ENCODE results near the gene KRTAP10-8. TPM values are rescaled to one million over a fixed set of nuclear protein-coding genes. Genes with fewer than 3 reads are reported as not detected.
"Not testable (repeated sequence)": the region's sequence is repeated elsewhere in the genome, so short reads cannot be mapped to it uniquely, and the experiment has no call there.

Gene KRTAP10-8
- total RNA-seq, 2 donors from 2014 or later, result not detected

GRCh38 chr21:44654576-44655175 is 42.8 kb downstream of the KRTAP10-8 start, which contains the start of gene KRTAP12-4:
Gene KRTAP12-4 (minus strand): TSS chr21:44654659. CDS start chr21:44654614, 45 bp downstream.
- DNase-seq (no peak), ATAC-seq (no peak)
- H3K9me3 ChIP-seq (ENCODE audit: control insufficient read depth, low read length, poor library complexity, severe bottlenecking), result peaks cover 4% of the 10 kb centered on the region
- Mint-ChIP-seq H3K4me3 (peak within 1 kb of the TSS; percentile 63), H3K4me1 (peaks cover 44% of the 10 kb centered on the region), H3K36me3 (ENCODE audit: low read depth) (no peaks in the 10 kb centered on the region), H3K27ac (peak within 1 kb of the TSS; percentile 96), H3K27me3 (no peaks in the 10 kb centered on the region)

GRCh38 chr21:44656868-44657267 is 45.0 kb downstream of the KRTAP10-8 start:
- no peak for ATAC-seq
- peaks cover 4% of the 10 kb centered on the region for H3K9me3 ChIP-seq (ENCODE audit: control insufficient read depth, low read length, poor library complexity, severe bottlenecking)
- Mint-ChIP-seq H3K27me3 (no peaks in the 10 kb centered on the region), H3K27ac (peak overlapping the region; percentile 96), H3K36me3 (ENCODE audit: low read depth) (no peaks in the 10 kb centered on the region), H3K4me3 (peak overlapping the region; percentile 58), H3K4me1 (peaks cover 47% of the 10 kb centered on the region)
- no peak for DNase-seq

GRCh38 chr21:44657635-44658540 is 46.0 kb downstream of the KRTAP10-8 start, which contains the start of gene KRTAP12-3:
Gene KRTAP12-3 (plus strand): TSS chr21:44657932. CDS start chr21:44657980, 48 bp downstream.
- H3K9me3 ChIP-seq (ENCODE audit: control insufficient read depth, low read length, poor library complexity, severe bottlenecking), result peaks cover 4% of the 10 kb centered on the region
- Mint-ChIP-seq H3K36me3 (ENCODE audit: low read depth) (no peaks in the 10 kb centered on the region), H3K4me1 (peaks cover 46% of the 10 kb centered on the region), H3K4me3 (peak within 1 kb of the TSS; percentile 75), H3K27ac (peak within 1 kb of the TSS; percentile 96), H3K27me3 (no peaks in the 10 kb centered on the region)
- DNase-seq (peak in 2 of 3 donors; percentile 45 to 51), ATAC-seq (peak; percentile 77)

- H3K4me3 Mint-ChIP-seq, result peak overlapping the region; percentile 75
- DNase-seq, result no peak
- H3K9me3 ChIP-seq (ENCODE audit: control insufficient read depth, low read length, poor library complexity, severe bottlenecking), result peaks cover 4% of the 10 kb centered on the region
- peak overlapping the region; percentile 96 for H3K27ac Mint-ChIP-seq
- ATAC-seq, result no peak
- no peaks in the 10 kb centered on the region for H3K36me3 Mint-ChIP-seq (ENCODE audit: low read depth)
- H3K4me1 Mint-ChIP-seq, result peaks cover 45% of the 10 kb centered on the region
- H3K27me3 Mint-ChIP-seq, result no peaks in the 10 kb centered on the region
Measured at GRCh38 chr21:44658541-44658910, 46.6 kb downstream of the KRTAP10-8 start.

- Mint-ChIP-seq H3K4me1 (peaks cover 39% of the 10 kb centered on the region), H3K27me3 (no peaks in the 10 kb centered on the region), H3K36me3 (ENCODE audit: low read depth) (no peaks in the 10 kb centered on the region), H3K4me3 (peak overlapping the region; percentile 75), H3K27ac (peak overlapping the region; percentile 96)
- H3K9me3 ChIP-seq (ENCODE audit: control insufficient read depth, low read length, poor library complexity, severe bottlenecking), result peaks cover 4% of the 10 kb centered on the region
- peak in 1 of 3 donors; percentile 11 for DNase-seq
- no peak for ATAC-seq
Measured at GRCh38 chr21:44658913-44659595, 47.2 kb downstream of the KRTAP10-8 start.

GRCh38 chr21:44661567-44661966 is 49.7 kb downstream of the KRTAP10-8 start:
- Mint-ChIP-seq H3K4me1 (peaks cover 34% of the 10 kb centered on the region), H3K4me3 (peak overlapping the region; percentile 21)
- ATAC-seq; H3K27me3 Mint-ChIP-seq; DNase-seq; H3K27ac Mint-ChIP-seq; H3K9me3 ChIP-seq (ENCODE audit: control insufficient read depth, low read length, poor library complexity, severe bottlenecking); H3K36me3 Mint-ChIP-seq (ENCODE audit: low read depth): not testable (repeated sequence)

Other genes with a start within 250 kb of the KRTAP10-8 start
- gene LRRC3, start 156.6 kb upstream of the KRTAP10-8 start, total RNA-seq, result 1 to 10 TPM in 1 of 2 donors, under 1 TPM in 1; 0.85 to 1.0 TPM
- not detected for gene KRTAP10-1, start 71.9 kb upstream of the KRTAP10-8 start, total RNA-seq
- gene KRTAP10-2, start 60.6 kb upstream of the KRTAP10-8 start, total RNA-seq, result not detected
- gene KRTAP10-3, start 53.3 kb upstream of the KRTAP10-8 start, total RNA-seq, result not detected
- not detected for gene KRTAP10-4, start 38.4 kb upstream of the KRTAP10-8 start, total RNA-seq
- not detected for gene KRTAP10-5, start 31.5 kb upstream of the KRTAP10-8 start, total RNA-seq
- gene KRTAP10-6, start 19.6 kb upstream of the KRTAP10-8 start, total RNA-seq, result not detected
- not detected for gene KRTAP10-7, start 11.5 kb upstream of the KRTAP10-8 start, total RNA-seq
- not detected for gene KRTAP10-9, start 15.0 kb downstream of the KRTAP10-8 start, total RNA-seq
- not detected for gene KRTAP10-10, start 25.3 kb downstream of the KRTAP10-8 start, total RNA-seq
- not detected for gene KRTAP10-11, start 34.3 kb downstream of the KRTAP10-8 start, total RNA-seq
- not detected for gene KRTAP12-4, start 42.6 kb downstream of the KRTAP10-8 start, total RNA-seq
- not detected for gene KRTAP12-3, start 45.9 kb downstream of the KRTAP10-8 start, total RNA-seq
- not detected for gene KRTAP12-2, start 54.8 kb downstream of the KRTAP10-8 start, total RNA-seq
- gene KRTAP12-1, start 70.1 kb downstream of the KRTAP10-8 start, total RNA-seq, result not detected
- gene KRTAP10-12, start 85.1 kb downstream of the KRTAP10-8 start, total RNA-seq, result not detected
- gene TSPEAR, start 99.5 kb downstream of the KRTAP10-8 start, total RNA-seq, result not detected
- gene UBE2G2, start 189.7 kb downstream of the KRTAP10-8 start, total RNA-seq, result 100 to 1,000 TPM; 124 TPM
- 10 to 100 TPM; 62.1 to 73.4 TPM for gene SUMO3, start 206.0 kb downstream of the KRTAP10-8 start, total RNA-seq